WERI-Rb-1 (cell line): ENCODE measurements around the gene BCL10.

Experiments
- DNase-seq: peaks from one replicate; pipeline ENCODE4 v3.0.0-alpha.2; 2020
- H3K27ac ChIP-seq: fragments of 250-450 bp; sonication (Bioruptor Pico); 2 replicates; pipeline ENCODE4 v1.5.1; 2020; ENCODE audit warnings: mild to moderate bottlenecking, moderate library complexity
- H3K27me3 ChIP-seq: fragments of 250-450 bp; sonication (Bioruptor Pico); 2 replicates; pipeline ENCODE4 v1.5.1; 2021; ENCODE audit warnings: mild to moderate bottlenecking, low read depth, moderate library complexity; ENCODE audit not compliant: insufficient read depth, severe bottlenecking
- H3K36me3 ChIP-seq: fragments of 250-450 bp; sonication (Bioruptor Pico); 2 replicates; pipeline ENCODE4 v1.5.1; 2020; ENCODE audit warnings: mild to moderate bottlenecking, moderate library complexity
- H3K4me3 ChIP-seq: 2 replicates; pipeline ENCODE4 v1.5.1; 2011; ENCODE audit warnings: low read depth, mild to moderate bottlenecking, control low read depth, low read length
- H3K9me3 ChIP-seq: fragments of 250-450 bp; sonication (Bioruptor Pico); 2 replicates; pipeline ENCODE4 v1.5.1; 2021; ENCODE audit warnings: mild to moderate bottlenecking, moderate library complexity; ENCODE audit not compliant: severe bottlenecking
- TF ChIP-seq, protein P1 (sequence below): IDR thresholded peaks from 2 replicates; pipeline ENCODE4 v1.5.1; 2011; ENCODE audit warnings: low read depth, mild to moderate bottlenecking, control low read depth, inconsistent platforms, low read length

The BCL10 gene

GRCh38 chr1:85289207-85289847 lies 12.9 kb upstream of the BCL10 start:
- TF ChIP-seq, protein P1, sequence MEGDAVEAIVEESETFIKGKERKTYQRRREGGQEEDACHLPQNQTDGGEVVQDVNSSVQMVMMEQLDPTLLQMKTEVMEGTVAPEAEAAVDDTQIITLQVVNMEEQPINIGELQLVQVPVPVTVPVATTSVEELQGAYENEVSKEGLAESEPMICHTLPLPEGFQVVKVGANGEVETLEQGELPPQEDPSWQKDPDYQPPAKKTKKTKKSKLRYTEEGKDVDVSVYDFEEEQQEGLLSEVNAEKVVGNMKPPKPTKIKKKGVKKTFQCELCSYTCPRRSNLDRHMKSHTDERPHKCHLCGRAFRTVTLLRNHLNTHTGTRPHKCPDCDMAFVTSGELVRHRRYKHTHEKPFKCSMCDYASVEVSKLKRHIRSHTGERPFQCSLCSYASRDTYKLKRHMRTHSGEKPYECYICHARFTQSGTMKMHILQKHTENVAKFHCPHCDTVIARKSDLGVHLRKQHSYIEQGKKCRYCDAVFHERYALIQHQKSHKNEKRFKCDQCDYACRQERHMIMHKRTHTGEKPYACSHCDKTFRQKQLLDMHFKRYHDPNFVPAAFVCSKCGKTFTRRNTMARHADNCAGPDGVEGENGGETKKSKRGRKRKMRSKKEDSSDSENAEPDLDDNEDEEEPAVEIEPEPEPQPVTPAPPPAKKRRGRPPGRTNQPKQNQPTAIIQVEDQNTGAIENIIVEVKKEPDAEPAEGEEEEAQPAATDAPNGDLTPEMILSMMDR = no peak
- H3K27ac ChIP-seq = no peak overlapping the region
- no peak for DNase-seq

GRCh38 chr1:85284202-85284601 lies 7.8 kb upstream of the BCL10 start:
- H3K36me3 ChIP-seq = no peaks in the 10 kb centered on the region
- H3K27ac ChIP-seq = no peak overlapping the region
- no peak overlapping the region for H3K4me3 ChIP-seq
- H3K9me3 ChIP-seq = no peaks in the 10 kb centered on the region
- no peak for DNase-seq
- no peaks in the 10 kb centered on the region for H3K27me3 ChIP-seq
- TF ChIP-seq, protein P1 = no peak

More at GRCh38 chr1:85289207-85289847, 12.9 kb upstream of the BCL10 start:
- Histone ChIP-seq H3K9me3 (no peaks in the 10 kb centered on the region), H3K4me3 (no peak overlapping the region), H3K27me3 (no peaks in the 10 kb centered on the region), H3K36me3 (no peaks in the 10 kb centered on the region)

GRCh38 chr1:85283475-85284199 lies 7.2 kb upstream of the BCL10 start:
- TF ChIP-seq, protein P1 = no peak
- no peak for DNase-seq
- Histone ChIP-seq H3K4me3 (no peak overlapping the region), H3K36me3 (no peaks in the 10 kb centered on the region), H3K27ac (no peak overlapping the region), H3K9me3 (no peaks in the 10 kb centered on the region), H3K27me3 (no peaks in the 10 kb centered on the region)

DNA sequence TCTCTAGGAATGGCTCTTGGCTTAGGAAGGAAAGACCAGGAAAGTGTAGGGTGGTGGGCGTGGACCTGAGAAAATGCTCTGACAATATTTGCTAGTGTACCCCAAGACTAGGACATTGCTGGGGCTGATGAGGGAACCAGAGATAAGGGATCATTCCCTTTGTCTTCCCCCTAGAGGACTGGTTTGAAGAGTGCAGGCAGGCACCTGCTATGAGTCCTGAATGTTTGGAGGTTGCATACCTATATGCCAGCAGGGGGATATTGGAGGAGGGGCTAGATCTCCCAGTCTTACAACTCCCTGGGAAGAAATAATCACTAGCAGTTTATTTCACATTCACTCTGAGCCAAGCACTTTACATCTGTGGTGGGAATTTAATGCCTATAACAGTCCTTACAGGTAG lies 6.0 kb upstream of the BCL10 start:
- DNase-seq = no peak

GRCh38 chr1:85280636-85281035 lies 4.2 kb upstream of the BCL10 start:
- no peaks in the 10 kb centered on the region for H3K36me3 ChIP-seq
- TF ChIP-seq, protein P1 = no peak
- DNase-seq = no peak
- no peak overlapping the region for H3K4me3 ChIP-seq
- no peak overlapping the region for H3K27ac ChIP-seq
- H3K27me3 ChIP-seq = no peaks in the 10 kb centered on the region
- H3K9me3 ChIP-seq = no peaks in the 10 kb centered on the region

More for the DNA sequence above, 6.0 kb upstream of the BCL10 start:
- Histone ChIP-seq H3K27me3 (no peaks in the 10 kb centered on the region), H3K27ac (no peak overlapping the region), H3K9me3 (no peaks in the 10 kb centered on the region), H3K4me3 (no peak overlapping the region), H3K36me3 (no peaks in the 10 kb centered on the region)
- TF ChIP-seq, protein P1 = peak; percentile 41
